Loucy (cell line): Measurements from ENCODE around the gene ABTB2.

Experiments
- H2AFZ ChIP-seq: fragments of 200-600 bp; sonication (generic); 2 replicates; pipeline ENCODE4 v1.6.0; 2016; ENCODE audit warnings: antibody characterized with exemption, mild to moderate bottlenecking, low read length, moderate library complexity
- H3F3A ChIP-seq: fragments of 200-600 bp; 2 replicates; pipeline ENCODE4 v1.6.0; 2016; ENCODE audit warnings: antibody characterized with exemption, low read depth, mild to moderate bottlenecking
- H3K27me3 ChIP-seq: fragments of 200-600 bp; sonication (generic); 2 replicates; pipeline ENCODE4 v1.6.1; 2014; ENCODE audit warnings: low read length, mild to moderate bottlenecking; ENCODE audit not compliant: insufficient read depth, poor library complexity, severe bottlenecking
- H3K36me3 ChIP-seq: fragments of 200-600 bp; sonication (generic); 2 replicates; pipeline ENCODE4 v1.6.1; 2016; ENCODE audit warnings: low read length; ENCODE audit not compliant: insufficient read depth
- H3K4me1 ChIP-seq: fragments of 200-600 bp; sonication (generic); 2 replicates; pipeline ENCODE4 v1.5.1; 2014; ENCODE audit warnings: low read length, mild to moderate bottlenecking; ENCODE audit not compliant: insufficient read depth, poor library complexity, severe bottlenecking
- H3K4me2 ChIP-seq: fragments of 200-600 bp; sonication (generic); 2 replicates; pipeline ENCODE4 v1.6.0; 2014; ENCODE audit warnings: antibody characterized with exemption, low read length, low read depth, mild to moderate bottlenecking; ENCODE audit not compliant: poor library complexity, severe bottlenecking
- H3K4me3 ChIP-seq: fragments of 200-600 bp; sonication (generic); 2 replicates; pipeline ENCODE4 v1.5.1; 2014; ENCODE audit warnings: low read length, mild to moderate bottlenecking, mixed read lengths; ENCODE audit not compliant: poor library complexity, severe bottlenecking
- H3K79me2 ChIP-seq: fragments of 200-600 bp; sonication (generic); 2 replicates; pipeline ENCODE4 v1.6.1; 2014; ENCODE audit warnings: low read length; ENCODE audit not compliant: insufficient read depth
- H3K9ac ChIP-seq: fragments of 200-600 bp; sonication (generic); 2 replicates; pipeline ENCODE4 v1.6.0; 2014; ENCODE audit warnings: mild to moderate bottlenecking, low read depth, low read length, moderate library complexity; ENCODE audit not compliant: poor library complexity, severe bottlenecking
- H3K9me2 ChIP-seq: fragments of 200-600 bp; sonication (generic); replicated peaks from 2 replicates; pipeline ENCODE4 v1.6.1; 2016; ENCODE audit warnings: low read depth, low read length, mixed read lengths
- H3K9me3 ChIP-seq: fragments of 200-600 bp; sonication (generic); 2 replicates; pipeline ENCODE4 v1.6.1; 2014; ENCODE audit warnings: mild to moderate bottlenecking, antibody characterized with exemption, low read length, low read depth; ENCODE audit not compliant: insufficient read depth
- H4K20me1 ChIP-seq: fragments of 200-600 bp; sonication (generic); 2 replicates; pipeline ENCODE4 v1.6.0; 2014; ENCODE audit warnings: antibody characterized with exemption, low read length, mild to moderate bottlenecking; ENCODE audit not compliant: insufficient read depth, poor library complexity, severe bottlenecking
- EZH2phosphoT487 ChIP-seq: fragments of 200-600 bp; IDR thresholded peaks from 2 replicates; pipeline ENCODE4 v1.6.1; 2018; ENCODE audit warnings: antibody characterized with exemption, mild to moderate bottlenecking, moderate library complexity, borderline replicate concordance
- TF ChIP-seq, protein P1 (sequence below): fragments of 200-600 bp; sonication (generic); conservative IDR thresholded peaks from 2 replicates; pipeline ENCODE4 v1.5.1; 2014; ENCODE audit warnings: mild to moderate bottlenecking, antibody characterized with exemption, low read length

Gene ABTB2

DNA sequence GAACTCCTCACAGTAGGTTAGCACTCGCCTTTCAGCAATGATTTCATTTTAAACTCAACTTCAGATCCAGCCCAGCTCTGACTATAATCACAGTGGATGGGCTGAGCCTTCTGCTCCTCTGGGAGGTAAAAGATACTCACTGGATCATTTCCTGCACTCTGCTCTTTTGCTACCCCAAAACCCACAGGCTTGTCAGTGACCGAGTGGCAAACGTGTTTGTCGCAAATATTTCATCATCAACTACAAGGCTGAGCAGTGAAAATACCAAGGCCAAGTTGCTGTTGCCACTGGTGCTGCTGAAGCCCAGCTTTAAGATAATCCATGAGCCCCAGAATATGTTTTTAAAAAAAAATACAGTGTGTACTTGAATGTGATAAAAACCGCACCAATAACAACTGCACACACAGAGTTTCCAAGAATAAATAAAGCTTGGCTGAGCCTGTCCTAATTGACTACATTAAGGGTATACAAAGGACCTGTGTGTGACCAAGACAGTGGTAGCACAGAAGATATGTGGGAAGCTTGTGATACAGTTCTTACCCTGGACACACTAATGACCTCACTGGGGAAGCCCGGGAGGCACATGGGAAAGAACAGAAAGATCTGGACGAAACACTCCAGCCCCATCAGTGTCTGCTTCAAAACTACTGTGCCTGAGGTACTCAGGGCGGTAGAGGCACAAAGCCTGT is 41.3 kb downstream of the ABTB2 start:
- Histone ChIP-seq H3K4me2 (no peak overlapping the region), H3K4me3 (no peak overlapping the region), H3F3A (no peaks in the 10 kb centered on the region), H3K79me2 (no peaks in the 10 kb centered on the region), H3K36me3 (no peaks in the 10 kb centered on the region), H2AFZ (no peak overlapping the region), H3K9ac (no peak overlapping the region), H3K4me1 (peaks cover 47% of the 10 kb centered on the region), H4K20me1 (no peaks in the 10 kb centered on the region), H3K9me3 (no peaks in the 10 kb centered on the region), H3K9me2 (no peaks in the 10 kb centered on the region), H3K27me3 (no peaks in the 10 kb centered on the region)
- TF ChIP-seq EZH2phosphoT487: no peak
- TF ChIP-seq, protein P1, sequence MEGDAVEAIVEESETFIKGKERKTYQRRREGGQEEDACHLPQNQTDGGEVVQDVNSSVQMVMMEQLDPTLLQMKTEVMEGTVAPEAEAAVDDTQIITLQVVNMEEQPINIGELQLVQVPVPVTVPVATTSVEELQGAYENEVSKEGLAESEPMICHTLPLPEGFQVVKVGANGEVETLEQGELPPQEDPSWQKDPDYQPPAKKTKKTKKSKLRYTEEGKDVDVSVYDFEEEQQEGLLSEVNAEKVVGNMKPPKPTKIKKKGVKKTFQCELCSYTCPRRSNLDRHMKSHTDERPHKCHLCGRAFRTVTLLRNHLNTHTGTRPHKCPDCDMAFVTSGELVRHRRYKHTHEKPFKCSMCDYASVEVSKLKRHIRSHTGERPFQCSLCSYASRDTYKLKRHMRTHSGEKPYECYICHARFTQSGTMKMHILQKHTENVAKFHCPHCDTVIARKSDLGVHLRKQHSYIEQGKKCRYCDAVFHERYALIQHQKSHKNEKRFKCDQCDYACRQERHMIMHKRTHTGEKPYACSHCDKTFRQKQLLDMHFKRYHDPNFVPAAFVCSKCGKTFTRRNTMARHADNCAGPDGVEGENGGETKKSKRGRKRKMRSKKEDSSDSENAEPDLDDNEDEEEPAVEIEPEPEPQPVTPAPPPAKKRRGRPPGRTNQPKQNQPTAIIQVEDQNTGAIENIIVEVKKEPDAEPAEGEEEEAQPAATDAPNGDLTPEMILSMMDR: no peak

DNA sequence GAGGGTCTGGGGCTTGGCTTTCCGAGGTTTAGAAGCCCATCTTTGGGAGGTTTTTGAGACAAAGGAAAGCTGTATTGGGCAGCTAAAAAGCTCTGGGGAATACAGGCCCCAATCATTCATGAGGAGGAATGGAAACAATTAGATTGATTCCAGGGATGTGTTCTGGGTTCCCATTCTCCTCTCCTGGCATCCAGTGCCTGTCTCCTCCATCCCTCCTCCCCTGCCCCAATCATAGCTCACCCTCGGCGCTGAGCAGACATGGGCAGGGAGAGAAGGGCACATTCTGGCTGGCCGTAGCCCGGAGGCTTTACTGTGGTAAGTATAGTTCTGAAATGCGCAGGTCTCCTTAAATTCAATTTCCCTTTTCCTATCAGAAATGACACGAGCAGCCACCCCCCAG is 42.4 kb downstream of the ABTB2 start:
- Histone ChIP-seq H3K36me3 (no peaks in the 10 kb centered on the region), H3K79me2 (no peaks in the 10 kb centered on the region), H3K4me3 (no peak overlapping the region), H3K9me2 (no peaks in the 10 kb centered on the region), H3K4me2 (no peak overlapping the region), H3K4me1 (peaks cover 58% of the 10 kb centered on the region), H3K9me3 (no peaks in the 10 kb centered on the region), H3K27me3 (no peaks in the 10 kb centered on the region), H4K20me1 (no peaks in the 10 kb centered on the region), H2AFZ (no peak overlapping the region), H3K9ac (no peak overlapping the region), H3F3A (no peaks in the 10 kb centered on the region)
- TF ChIP-seq, protein P1: no peak
- no peak for TF ChIP-seq EZH2phosphoT487

DNA sequence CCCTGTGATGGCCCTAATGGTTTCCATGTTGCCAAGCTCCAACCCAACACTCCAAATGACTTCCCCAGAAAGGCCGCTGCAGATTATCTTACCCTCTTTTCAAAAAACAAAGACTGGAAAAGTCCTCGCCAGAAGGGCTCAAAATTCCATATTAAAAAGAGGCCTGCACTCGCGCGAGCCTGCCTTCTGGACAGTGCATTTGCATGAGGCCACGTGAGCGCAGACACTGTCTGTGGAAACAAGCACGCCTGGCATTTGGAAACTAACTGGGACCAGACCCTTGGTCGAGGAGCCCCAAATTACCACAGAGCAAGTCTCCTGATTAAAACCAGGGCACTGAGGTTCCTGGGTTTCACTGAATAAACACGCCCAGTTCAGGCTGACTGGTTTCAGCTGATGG is 42.9 kb downstream of the ABTB2 start:
- H3K4me3 ChIP-seq: no peak overlapping the region
- TF ChIP-seq, protein P1: no peak
- no peak for TF ChIP-seq EZH2phosphoT487
- H3K4me2 ChIP-seq: no peak overlapping the region
- H3K4me1 ChIP-seq: peaks cover 62% of the 10 kb centered on the region
- H3K9me3 ChIP-seq: no peaks in the 10 kb centered on the region
- no peak overlapping the region for H3K9ac ChIP-seq
- no peaks in the 10 kb centered on the region for H3K27me3 ChIP-seq
- H4K20me1 ChIP-seq: no peaks in the 10 kb centered on the region
- H2AFZ ChIP-seq: no peak overlapping the region
- no peaks in the 10 kb centered on the region for H3K79me2 ChIP-seq
- H3F3A ChIP-seq: no peaks in the 10 kb centered on the region
- no peaks in the 10 kb centered on the region for H3K36me3 ChIP-seq
- no peaks in the 10 kb centered on the region for H3K9me2 ChIP-seq
